Parathyroid adenoma (tissue), 2 donors: ENCODE data around the gene TMCO1.
"Not testable (repeated sequence)": the region's sequence is repeated elsewhere in the genome, so short reads cannot be mapped to it uniquely, and the experiment has no call there.

ENCODE experiments used
- H2AFZ ChIP-seq: fragments of 300-600 bp; sonication (generic); one replicate; pipeline ENCODE4 v1.7.0; 2017; ENCODE audit warnings: antibody characterized with exemption, mild to moderate bottlenecking
- H3K27ac ChIP-seq: fragments of 300-600 bp; sonication (generic); one replicate; pipeline ENCODE4 v1.7.0; 2017
- H3K27me3 ChIP-seq: fragments of 300-600 bp; sonication (generic); one replicate; pipeline ENCODE4 v1.7.0; 2017; ENCODE audit warnings: low read length; ENCODE audit not compliant: control insufficient read depth, insufficient read depth
- H3K36me3 ChIP-seq: fragments of 300-600 bp; sonication (generic); one replicate; pipeline ENCODE4 v1.7.0; 2017; ENCODE audit warnings: low read length; ENCODE audit not compliant: control insufficient read depth, insufficient read depth
- H3K4me1 ChIP-seq: fragments of 300-600 bp; sonication (generic); one replicate; pipeline ENCODE4 v1.7.0; 2017; ENCODE audit warnings: control low read depth
- H3K4me2 ChIP-seq: fragments of 300-600 bp; sonication (generic); one replicate; pipeline ENCODE4 v1.7.0; 2017; ENCODE audit warnings: low read length
- H3K4me3 ChIP-seq: fragments of 300-600 bp; sonication (generic); one replicate; pipeline ENCODE4 v1.7.0; 2017; ENCODE audit warnings: low read depth, low read length
- H3K79me2 ChIP-seq: fragments of 300-600 bp; sonication (generic); one replicate; pipeline ENCODE4 v1.7.0; 2017; ENCODE audit warnings: control low read depth
- H3K9ac ChIP-seq: fragments of 300-600 bp; sonication (generic); one replicate; pipeline ENCODE4 v1.7.0; 2017; ENCODE audit warnings: mild to moderate bottlenecking
- H3K9me3 ChIP-seq: fragments of 300-600 bp; sonication (generic); one replicate; pipeline ENCODE4 v1.7.0; 2017; ENCODE audit warnings: low read length; ENCODE audit not compliant: control insufficient read depth
- TF ChIP-seq, protein P1 (sequence below): fragments of 300-600 bp; sonication (generic); IDR thresholded peaks from one replicate; pipeline ENCODE4 v1.7.0; 2017; ENCODE audit warnings: antibody characterized with exemption, mild to moderate bottlenecking
- donor health status: primary hyperparathyroidism.

Gene TMCO1

DNA sequence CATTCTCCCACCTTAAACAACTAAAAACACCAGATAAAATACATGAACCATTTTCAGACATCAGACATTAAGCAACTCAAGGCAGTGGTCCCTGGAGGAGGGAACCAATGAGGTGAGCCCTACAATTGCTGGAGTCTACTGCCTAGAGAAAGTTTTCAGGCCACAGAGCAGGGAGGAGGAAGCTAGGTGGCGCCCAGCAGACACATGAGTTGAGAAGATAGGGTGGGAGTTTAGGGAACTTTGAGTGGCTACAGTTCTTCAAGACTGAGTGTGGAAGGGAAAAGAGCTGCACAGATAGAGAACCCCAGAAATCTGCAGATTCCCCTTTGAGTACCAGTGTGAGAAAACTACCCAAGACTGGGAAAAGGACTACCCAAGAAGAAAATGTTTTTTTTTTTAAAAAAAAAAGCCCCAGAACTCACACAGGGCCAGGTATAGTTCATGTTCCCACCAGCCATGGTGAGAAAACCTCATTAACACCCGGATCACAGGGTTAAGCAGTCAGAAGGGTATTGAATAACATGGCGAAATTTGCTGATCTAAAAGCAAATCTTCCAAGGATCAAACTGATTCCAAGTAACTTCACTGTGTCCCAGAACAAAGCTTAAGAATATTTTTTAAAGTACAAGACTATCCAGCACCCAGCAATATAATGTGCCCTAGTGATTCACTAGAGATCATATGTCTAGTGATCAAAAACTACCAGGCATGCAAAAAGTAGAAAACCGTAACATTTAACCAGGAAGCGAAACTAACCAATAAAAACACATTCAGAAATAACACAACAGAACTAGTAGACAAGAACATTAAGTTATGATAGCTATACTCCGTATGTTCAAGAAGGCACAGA is 82.3 kb downstream of the TMCO1 start:
- Histone ChIP-seq H3K27ac (no peak overlapping the region), H3K79me2 (peaks cover 20% of the 10 kb centered on the region), H3K36me3 (no peaks in the 10 kb centered on the region), H3K4me2 (no peak overlapping the region), H3K9me3 (no peaks in the 10 kb centered on the region), H3K4me3 (no peak overlapping the region), H3K27me3 (no peaks in the 10 kb centered on the region), H2AFZ (no peak overlapping the region), H3K9ac (no peak overlapping the region), H3K4me1 (no peaks in the 10 kb centered on the region)
- TF ChIP-seq, protein P1, sequence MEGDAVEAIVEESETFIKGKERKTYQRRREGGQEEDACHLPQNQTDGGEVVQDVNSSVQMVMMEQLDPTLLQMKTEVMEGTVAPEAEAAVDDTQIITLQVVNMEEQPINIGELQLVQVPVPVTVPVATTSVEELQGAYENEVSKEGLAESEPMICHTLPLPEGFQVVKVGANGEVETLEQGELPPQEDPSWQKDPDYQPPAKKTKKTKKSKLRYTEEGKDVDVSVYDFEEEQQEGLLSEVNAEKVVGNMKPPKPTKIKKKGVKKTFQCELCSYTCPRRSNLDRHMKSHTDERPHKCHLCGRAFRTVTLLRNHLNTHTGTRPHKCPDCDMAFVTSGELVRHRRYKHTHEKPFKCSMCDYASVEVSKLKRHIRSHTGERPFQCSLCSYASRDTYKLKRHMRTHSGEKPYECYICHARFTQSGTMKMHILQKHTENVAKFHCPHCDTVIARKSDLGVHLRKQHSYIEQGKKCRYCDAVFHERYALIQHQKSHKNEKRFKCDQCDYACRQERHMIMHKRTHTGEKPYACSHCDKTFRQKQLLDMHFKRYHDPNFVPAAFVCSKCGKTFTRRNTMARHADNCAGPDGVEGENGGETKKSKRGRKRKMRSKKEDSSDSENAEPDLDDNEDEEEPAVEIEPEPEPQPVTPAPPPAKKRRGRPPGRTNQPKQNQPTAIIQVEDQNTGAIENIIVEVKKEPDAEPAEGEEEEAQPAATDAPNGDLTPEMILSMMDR = no peak

DNA sequence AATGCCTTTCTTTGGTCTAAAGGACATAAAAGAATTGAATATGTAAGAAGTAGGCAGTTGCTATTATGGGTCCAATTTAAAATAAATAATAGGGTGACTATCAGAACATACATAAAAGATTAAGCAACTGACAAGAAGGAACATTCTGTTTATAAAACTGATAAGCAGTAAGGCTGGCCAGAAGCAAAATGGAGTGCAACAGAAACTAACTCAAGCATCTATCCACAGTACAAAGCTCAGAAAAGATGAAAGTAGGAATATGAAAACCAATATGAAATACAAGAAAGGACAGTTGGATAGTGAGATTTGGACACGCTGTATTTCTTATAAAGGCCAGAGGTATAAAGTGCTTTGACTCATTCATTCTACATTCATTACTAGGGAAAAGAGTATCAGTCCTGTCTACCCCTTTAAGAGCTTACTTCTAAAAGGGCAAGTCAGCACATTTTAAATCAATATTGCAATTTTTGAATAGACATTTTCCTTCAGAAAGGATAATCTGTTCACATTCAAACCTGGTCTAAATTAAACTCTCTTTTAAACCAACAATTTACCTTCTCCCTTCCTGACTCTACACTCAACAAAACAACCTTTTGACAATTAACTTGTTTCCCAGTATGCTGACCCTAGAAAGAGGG is 84.7 kb downstream of the TMCO1 start:
- H3K27ac ChIP-seq = no peak overlapping the region
- H3K4me2 ChIP-seq = no peak overlapping the region
- H2AFZ ChIP-seq = no peak overlapping the region
- peaks cover 15% of the 10 kb centered on the region for H3K79me2 ChIP-seq
- TF ChIP-seq, protein P1 = no peak
- H3K9me3 ChIP-seq = no peaks in the 10 kb centered on the region
- no peaks in the 10 kb centered on the region for H3K4me1 ChIP-seq
- no peaks in the 10 kb centered on the region for H3K36me3 ChIP-seq
- H3K27me3 ChIP-seq = no peaks in the 10 kb centered on the region
- H3K9ac ChIP-seq = no peak overlapping the region
- no peak overlapping the region for H3K4me3 ChIP-seq

DNA sequence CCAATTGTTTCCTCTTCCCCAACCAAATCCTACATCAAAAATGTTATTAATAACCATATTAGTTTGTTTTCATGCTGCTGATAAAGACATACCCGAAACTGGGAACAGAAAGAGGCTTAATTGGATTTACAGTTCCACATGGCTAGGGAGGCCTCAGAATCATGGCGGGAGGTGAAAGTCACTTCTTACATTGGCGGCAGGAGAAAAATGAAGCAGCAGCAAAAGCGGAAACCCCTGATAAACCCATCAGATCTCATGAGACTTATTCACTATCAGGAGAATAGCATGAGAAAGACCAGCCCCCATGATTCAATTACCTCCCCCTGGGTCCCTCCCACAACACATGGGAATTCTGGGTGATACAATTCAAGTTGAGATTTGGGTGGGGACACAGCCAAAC is 87.9 kb downstream of the TMCO1 start:
- H3K36me3 ChIP-seq, H3K79me2 ChIP-seq, H3K4me3 ChIP-seq, H3K9ac ChIP-seq, H3K27me3 ChIP-seq, H2AFZ ChIP-seq, H3K9me3 ChIP-seq, H3K27ac ChIP-seq, H3K4me2 ChIP-seq, H3K4me1 ChIP-seq: not testable (repeated sequence)

DNA sequence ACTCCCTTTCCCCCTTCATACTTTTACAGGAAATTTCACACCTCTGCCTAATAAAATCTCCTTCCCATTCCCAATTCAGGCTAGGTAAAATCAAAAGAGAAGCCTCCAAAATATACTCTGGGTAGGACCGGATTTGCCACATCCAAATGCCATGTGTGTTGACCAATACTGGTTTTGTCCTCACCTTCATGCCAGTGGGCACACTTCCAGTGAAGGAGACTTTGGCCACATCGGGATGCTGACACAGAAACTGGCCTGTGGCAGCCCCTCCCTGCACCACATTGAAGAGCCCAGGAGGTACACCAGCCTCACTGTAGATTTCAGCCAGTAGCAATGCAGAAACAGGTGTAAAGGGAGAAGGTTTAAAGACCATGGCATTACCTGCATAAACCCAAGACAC is 88.4 kb downstream of the TMCO1 start:
- Histone ChIP-seq H3K9me3 (no peaks in the 10 kb centered on the region), H3K79me2 (peaks cover 2% of the 10 kb centered on the region), H3K9ac (no peak overlapping the region), H3K4me3 (no peak overlapping the region), H2AFZ (no peak overlapping the region), H3K4me2 (no peak overlapping the region), H3K27ac (no peak overlapping the region), H3K4me1 (no peaks in the 10 kb centered on the region), H3K27me3 (no peaks in the 10 kb centered on the region), H3K36me3 (no peaks in the 10 kb centered on the region)
- TF ChIP-seq, protein P1 = no peak

DNA sequence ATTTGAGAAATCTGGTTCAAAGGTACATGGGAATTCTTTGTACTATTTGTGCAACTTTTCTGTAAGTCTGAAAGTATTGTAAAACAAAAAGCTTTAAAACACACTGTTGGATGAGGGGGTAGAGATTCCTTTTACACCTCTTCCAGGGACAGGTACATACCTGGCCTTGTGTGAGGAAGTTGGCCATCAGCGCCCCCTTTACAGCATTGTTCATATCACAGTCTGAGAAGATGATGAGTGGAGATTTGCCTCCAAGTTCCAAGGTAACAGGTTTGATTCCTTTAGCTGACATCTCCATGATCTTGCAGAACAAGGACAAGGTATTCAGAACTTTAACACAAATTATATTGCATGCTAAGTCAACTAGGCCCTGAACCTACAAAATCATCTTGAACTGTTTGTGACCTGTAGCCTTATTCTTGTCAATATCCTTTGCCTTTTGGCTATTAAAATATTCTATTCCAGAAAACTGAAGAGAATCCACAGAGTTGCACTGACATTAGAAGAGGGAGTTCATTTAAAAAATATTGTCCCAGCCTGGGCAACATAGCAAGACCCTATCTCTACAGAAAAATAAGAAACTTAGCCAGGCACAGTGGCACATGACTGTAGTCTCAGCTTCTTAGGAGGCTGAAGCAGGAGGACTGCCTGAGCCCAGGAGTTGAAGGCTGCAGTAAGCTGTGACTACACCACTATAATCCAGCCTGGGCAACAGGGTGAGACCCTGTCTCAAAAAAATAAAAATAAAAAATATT is 89.2 kb downstream of the TMCO1 start:
- H3K27me3 ChIP-seq = no peaks in the 10 kb centered on the region
- H3K4me3 ChIP-seq = no peak overlapping the region
- no peak overlapping the region for H2AFZ ChIP-seq
- no peaks in the 10 kb centered on the region for H3K79me2 ChIP-seq
- no peaks in the 10 kb centered on the region for H3K36me3 ChIP-seq
- no peak overlapping the region for H3K4me2 ChIP-seq
- H3K27ac ChIP-seq = no peak overlapping the region
- H3K9ac ChIP-seq = no peak overlapping the region
- TF ChIP-seq, protein P1 = no peak
- no peaks in the 10 kb centered on the region for H3K9me3 ChIP-seq
- no peaks in the 10 kb centered on the region for H3K4me1 ChIP-seq
